HG03575 (cell line): Measurements from ENCODE around the gene FEV.

Source experiments
- ATAC-seq: cut with Tn5 transposase; IDR thresholded peaks from one replicate; pipeline ENCODE4 v1.9.1; 2021; ENCODE audit not compliant: unreplicated experiment, insufficient number of reproducible peaks, low FRiP score; ENCODE audit errors: extremely low read depth

FEV gene

DNA sequence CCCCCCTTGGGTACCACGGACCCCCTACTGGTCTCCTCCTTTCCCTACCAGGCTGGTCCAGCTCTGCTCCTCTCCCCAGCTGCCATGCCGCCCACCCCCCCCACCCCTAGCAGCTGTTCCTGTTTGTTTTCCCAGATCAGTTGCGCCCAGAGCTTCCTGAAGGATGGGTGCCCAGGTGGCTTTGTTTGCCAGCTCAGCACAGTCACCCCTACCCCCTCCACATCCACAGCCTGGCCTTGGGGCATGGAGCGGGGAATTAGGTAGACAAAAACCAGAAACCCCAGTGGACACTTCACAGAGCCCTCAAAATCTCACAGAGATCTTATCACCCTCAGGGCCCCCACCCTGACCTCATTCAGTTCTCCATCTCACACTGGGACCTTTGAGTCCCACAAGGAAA is 12.0 kb upstream of the FEV start:
- no peak for ATAC-seq

DNA sequence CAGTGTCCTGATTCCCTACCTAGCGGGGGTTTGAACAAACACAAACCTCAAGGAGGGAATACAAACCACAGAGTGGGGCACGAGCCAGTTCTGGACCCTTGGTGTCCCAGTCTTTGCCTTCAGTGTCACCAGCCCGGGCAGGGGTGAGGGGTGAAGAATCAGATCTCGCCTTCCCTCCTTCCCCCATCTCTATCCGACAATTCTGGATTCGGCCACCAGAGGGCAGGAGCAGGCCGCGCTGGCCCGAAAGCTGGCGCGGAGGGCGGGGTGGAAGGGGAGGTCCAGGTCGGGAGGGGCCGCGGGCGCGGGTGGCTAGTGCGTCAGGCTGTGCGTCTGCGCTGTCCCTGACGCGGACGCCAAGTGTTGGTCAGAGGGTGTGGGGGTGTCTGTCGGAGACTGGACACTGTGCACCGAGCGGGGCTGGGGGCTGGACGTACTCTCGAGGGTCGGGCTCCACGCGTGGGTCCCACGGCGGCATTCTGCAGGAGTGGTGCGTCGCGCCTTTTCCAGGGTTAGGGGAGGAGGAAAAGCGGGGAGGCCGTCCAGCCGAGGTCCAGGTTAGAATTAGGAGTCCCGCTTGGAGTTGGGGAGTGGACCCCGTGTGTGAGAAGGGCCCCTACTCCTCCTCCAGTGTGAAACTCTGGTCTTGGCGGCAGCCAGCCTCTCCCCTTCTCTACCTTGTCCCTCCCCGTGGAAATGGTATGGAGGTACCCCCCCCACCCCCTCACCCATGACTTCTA is 11.2 kb upstream of the FEV start:
- no peak for ATAC-seq

DNA sequence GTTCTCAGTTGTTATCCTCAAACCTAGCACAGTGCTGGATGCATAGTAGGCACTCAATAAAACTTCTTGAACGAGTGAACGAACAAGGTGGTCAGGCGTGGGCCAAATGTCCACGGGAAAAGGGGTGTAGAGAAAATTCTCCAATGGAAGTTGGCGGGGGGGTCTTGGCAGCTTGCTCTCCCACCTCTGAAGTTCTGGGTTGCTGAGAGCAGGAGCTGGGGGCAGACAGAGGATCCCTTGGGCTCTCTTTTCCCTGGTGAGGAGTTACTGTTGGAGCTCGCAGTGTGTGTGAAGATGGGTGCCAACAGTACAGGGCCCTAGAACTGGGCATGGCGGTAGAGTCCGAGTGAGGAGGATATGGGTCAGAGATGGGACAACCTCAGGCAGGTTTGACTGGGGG is 10.6 kb upstream of the FEV start:
- ATAC-seq, result no peak

DNA sequence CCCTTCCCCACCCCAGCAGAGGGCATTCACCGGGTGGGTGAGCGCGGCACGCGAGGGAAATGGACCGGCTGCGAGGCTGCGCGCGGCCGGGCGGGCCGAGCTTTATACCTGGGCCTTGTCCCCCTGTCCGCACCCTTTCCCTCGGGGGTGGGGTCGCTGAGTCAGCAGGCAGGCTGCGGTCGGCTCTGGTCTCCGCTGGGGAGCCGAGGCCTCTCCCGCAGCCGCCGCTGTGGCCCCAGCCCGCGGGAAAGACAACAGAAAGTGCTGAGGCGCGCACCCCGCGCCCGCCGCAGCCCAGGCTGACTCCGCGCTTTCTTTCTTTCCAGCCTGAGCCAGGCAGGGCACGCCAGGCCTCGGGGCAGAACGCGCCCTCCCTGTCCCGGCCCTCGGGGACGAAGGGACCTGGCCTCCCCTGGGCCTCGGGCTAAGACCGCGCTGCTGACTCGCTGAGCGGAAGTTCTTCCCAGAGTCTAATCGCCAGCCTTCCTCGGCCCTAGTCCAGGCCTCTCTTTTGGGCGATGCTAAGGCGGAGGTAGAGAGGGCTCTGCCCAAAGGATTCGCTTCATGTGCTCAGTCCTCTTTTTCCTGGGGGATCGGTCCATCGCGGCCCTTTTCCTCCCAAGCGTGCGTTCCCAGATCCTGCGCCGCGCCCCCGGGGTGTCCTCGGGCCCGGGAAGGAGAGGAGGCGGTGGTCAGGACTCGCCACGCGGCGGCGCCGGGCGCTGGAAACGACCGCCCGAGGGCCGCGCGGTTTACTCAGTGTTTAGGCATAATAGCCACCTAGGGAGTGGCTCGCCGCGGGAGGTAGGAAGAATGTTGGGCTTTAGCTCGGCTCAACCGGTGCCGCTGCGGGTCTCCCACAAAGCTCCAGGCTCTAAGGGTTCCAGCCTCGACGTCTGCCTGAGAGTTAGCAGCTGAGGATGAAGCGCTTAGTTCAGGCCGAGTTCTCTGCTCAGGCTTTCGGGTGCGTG is 8.6 kb upstream of the FEV start, which contains the start of gene CRYBA2:
Gene CRYBA2 (minus strand): TSS at position 78 of the 971 bp plus-strand sequence. CDS start 246 bp downstream, outside the sequence.
- ATAC-seq, result no peak

DNA sequence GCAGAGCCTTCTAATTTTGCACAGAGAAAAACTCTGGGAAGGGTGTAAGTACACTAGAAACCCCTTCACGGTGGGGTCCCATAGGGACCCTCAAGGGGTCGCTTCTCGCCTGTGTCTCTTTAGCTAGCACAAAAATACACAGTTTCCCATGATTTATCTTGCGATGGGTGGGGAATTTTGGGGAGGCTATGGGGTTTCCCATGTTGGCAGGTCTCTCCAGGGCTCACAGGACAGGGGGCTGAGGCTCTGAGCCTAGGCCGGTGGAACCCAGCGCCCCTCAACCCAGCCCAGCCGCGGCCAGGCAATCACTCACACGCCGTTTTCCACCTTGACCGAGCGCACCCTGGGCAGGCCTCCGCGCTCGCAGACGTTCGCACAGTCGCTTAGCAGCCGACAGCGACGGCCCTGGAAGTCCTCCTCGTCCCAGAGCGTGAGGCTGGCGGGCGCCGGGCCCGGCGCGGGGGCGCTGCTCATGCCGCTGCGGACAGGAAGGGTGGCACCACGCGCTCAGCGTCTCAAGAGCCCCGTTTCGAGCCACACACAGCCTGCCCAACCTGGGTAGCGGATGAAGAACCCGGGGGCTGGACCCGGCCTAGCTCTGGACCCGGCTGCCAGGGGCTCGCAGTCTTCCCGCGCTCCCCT is 7.8 kb upstream of the FEV start:
- no peak for ATAC-seq

DNA sequence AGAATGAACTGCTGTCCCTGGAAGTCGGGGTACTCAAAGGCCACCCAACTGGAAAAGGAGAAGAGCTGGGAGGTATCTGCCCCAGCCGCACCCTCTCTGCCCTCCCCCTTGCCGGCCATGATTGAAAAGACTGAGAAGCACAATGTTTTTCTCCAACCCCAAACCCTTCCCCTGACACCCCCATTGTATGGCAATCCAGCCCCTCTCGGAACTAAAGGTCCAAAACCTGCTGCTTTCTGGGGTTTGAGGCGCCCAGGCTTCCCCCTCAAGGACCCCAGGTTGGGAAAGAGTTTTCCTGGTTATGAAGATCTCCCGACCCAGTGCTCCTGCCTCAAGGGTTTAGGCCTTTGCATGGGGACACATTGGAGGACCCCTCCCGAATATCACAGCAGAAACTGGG is 7.2 kb upstream of the FEV start:
- ATAC-seq, result no peak

DNA sequence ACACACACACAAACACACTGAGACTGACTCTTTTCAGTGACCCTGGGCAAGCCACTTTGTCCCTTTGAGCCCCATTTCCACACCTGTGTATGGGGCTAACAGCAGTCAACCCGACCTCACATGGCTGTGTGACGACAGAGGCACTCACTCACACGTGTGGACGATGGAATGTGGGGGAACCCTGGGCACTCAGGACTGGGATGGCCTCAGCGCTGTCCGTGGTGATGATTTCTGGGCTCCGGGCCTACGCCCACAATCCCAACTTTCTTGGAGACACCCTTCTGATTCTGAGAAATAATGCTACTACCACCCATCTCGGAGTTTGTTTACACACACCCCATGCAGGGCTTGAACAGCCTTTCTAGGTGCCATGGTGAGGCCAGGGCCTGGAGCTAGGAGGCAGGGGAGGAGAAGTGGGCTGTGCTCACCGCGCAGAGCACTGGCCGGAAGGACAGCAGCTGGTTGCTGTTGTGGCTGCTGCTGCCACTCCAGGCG is 6.7 kb upstream of the FEV start:
- no peak for ATAC-seq

DNA sequence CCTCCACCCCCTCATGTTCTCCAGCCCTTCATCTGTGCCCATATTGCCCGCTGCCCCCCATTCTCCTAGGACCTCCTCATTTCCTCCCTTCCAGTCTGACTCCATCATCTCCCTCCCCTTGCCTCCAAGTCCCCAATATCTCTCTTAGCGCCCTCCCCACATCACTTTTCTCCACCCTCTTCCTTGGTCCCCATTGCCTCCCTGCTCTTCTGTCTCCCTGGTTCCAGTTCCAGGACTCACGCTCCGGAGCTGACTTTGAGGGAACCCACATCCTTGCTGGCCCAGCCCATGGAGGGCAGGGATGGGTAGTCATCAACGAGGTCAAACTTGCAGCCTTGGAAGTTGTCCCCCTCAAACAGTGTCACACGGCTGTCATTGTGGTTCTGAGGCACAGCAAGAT is 5.6 kb upstream of the FEV start:
- no peak for ATAC-seq

DNA sequence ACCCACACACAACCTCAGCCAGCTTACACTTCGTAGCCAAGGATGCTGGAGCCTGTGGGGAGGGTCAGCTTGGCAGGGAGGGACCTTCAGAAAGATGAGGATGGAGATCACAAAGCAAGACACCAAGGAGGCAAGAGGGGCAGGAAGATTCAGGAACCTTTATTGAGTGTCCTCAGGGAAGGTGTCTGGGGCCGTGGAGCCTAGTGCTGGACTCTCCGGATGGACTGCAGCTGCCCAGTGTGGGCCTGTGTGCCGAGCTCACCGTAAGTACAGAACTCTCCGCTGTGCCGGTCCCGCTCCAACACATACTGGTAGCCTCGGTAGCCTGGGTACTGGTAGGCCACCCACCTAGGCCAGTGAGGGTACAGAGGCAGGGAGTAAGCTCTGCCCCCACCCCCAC is 5.1 kb upstream of the FEV start:
- ATAC-seq, result no peak

DNA sequence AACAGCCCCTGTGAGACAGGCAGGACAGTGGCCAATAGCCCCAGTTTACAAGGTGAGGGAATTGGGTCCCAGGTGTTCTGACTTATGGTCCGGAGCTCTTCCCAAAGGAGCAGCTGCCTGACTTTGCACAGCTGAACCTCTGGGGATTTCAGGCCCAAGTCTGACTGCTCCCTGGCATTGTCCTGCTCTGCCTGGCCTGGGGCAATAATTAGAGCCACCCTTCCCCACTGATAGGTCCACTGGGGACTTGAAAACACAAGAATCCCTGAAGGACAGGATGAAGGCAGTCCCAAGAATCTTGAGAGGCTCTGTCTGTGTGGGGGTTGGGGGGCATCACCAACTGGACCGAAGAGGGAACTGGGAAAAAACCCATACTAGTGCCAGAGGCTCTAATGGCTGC is 3.7 kb upstream of the FEV start:
- no peak for ATAC-seq

DNA sequence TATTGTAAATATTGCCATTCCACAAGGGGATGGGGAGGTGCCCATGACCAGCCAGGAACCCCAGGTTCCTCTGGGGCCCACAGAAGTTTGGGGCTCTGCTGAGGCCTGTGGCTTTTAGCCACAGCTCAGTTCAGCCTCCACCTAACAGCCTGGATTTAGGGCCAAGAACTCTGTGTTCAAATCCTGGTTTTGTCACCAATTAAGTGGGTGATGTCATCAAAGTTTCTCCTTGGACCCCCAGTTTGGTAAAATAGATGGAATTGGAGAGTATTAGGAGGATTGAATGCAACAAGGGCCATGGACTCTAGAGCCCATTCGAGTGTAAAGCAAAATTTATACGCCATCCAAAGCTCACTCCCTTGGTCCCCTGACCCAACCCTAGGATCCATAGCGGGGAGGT is 3.2 kb upstream of the FEV start:
- ATAC-seq, result no peak

DNA sequence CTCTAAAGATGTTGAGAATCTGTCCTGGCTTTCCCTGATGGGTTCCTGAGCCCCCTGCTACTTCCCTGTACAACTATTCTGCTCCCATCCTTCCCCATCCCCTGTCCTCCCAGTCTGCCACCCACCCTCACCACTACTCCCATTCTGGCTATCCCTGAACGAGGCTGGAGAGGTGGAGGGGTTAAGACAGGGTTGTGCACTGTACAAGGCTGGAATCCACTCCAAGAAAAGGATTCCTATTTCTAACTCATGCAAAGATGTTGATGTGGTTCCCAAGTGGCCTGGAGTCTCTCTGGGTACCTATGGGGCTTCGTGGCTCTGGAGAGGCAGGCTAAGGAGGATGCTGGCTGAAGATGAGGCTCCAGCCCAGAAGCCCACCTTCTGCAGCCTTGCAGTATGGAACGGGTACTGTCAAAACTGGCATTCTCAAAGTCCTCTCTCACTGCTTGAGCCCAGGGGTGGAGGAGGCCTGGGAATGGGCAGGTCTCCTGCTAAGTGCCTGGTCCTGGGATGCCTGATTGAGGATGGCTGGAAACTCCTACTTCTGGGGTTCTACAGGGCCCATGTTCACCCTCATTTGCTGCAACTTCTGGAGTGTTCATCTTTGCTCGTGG is 1.3 kb upstream of the FEV start:
- no peak for ATAC-seq

DNA sequence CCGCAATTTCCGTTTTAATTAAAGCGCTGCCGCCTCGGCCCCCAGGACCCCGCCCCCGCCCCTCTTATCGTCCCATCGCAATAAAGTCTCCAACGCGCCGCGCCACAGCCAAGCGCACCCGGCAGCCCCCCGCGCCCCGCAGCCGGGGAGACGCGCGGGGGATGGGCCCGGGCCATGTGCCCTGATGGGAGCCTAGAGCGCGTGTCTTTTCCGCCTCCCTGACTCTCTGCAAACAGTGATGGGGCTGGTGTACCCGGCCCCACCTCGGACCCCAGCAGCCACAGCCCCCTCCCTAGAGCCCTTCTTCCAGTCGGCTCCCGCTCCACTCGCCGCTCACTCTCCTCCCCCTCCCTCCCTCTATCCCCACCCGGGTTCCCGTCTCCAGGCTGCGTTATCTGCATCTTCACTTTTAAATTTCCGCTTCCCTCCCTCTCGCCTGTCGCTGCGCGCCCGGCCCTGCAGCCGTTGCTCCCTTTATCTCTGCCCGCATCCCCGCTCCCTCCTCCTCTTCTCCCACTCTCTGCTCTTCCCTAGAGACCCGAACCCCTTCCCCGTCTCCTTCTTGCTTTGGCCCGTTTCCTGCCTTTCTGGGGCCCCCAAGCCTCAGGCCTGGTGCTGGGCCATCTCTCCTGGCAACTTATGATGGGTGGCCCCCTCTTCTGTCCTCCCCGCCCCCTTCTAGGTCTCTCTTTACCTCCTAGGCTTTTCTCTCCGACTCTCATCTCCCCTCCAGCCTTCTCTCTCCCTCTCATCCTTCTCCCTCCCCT is 524 bp upstream of the FEV start:
- ATAC-seq, result no peak

DNA sequence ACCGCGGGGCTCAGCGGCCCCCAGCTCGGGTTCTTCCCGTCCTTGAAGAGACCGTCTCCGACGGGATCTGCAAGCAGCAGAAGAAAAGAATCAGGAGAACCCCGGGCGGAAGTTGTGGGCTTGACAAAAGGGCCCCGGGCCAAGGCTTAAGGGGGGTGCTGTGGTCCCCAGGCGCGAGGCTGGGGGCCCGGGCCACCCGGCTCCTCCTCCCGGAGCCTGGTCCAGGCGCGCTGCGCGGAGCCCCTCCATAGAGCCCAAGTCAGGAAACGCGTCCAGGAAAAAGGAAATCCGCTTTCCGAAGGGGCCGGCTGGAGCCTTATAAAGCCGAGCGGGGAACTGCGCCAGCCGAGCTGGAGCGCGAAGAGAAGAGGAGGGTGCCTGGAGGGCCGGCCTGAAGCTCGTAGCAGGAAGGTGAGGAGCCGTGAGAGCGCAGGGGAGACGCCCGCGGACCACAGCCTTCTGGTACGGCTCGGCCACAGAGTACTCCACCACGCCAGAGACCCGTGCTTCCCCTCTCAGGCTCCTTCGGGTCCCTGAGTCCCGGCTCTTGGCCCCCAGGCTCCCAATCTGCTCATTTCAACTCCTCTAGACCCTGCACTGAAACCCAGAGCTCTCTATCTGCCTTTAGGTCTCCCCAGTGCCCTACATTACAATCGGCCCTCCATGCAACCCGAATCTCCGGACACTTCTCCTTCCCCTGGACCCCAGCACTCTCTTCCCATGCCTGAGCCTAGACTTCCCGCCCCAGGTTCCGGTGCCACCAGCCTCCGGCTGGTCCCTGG is 554 bp downstream of the FEV start:
- no peak for ATAC-seq

DNA sequence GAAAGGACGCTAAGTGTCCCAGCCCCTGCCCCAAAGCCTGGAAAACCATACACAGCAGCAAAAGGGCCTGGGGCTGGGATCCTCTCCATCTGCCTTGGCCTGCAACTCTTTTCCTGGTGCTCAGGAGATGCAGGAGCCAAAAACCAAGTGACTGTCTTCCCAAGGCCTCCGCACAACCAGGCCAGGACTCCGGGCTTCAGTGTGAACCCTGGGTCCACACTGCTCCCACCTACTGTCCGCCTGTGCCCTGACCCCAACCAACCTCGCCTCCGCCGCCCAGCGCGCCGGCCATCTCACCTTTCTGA is 1.1 kb downstream of the FEV start:
- ATAC-seq, result no peak

DNA sequence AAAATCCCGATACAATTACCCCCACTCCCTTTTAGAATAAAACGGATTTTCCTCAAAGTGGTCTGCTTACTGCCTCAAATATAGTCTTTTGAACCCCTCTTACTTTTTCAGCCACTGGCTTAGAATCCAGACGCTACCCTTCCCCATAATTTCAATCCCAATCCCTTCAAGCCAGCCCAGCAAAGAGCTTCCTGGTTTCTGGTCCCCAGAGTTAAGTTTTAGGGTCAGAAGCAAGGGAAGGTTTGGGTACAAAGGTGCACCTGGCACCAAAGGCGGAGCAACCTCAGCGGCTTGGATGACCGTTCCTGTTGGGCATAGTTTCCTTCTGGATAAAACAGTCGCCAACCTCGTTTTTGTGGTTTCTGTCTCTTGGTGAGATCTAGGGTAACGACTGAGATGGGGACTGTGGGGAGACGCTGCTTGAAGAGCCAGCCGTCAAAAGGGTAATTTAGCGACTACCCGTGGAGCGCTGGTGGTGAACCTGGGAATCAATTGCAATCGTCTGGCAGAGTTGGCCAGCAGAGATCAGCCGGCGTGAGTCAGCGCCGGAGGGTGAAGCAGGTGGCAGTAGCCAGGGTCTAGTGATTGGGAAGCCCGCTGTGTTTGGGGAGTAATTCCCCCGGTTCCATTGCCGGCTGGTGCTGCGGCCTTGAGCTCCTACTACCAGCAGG is 1.6 kb downstream of the FEV start:
- ATAC-seq, result no peak

DNA sequence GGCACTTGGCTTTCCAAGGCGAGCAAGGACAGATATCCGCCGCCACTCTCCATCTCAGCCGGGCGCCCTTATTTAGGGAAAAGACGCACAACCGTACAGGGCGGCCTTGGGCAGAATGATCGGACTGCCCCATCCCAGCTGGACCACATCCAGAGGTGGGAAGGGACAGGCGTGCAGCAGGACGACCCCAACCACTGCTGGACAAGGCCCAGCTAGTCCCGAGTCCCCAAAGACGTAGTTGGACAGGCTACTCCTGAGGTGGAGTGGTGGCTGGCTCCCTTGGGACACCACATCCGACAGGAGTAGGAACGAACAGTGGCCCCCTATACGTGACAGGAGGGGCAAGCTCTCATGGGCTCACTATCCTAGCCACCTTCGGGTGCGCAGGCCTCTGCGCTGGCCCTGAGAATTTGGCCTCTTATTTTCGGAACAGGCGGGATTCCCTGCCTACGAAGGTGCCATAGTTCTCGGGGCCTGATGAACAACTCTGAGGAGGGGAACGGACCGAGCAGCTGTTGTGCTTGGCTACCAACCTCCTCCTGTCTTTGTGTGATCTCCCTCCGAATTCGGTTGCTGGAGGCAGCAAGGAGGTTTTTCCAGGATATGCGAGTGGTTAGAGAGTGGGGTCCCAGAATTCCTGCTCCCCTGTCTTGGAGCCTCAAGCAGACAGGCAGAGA is 2.3 kb downstream of the FEV start:
- no peak for ATAC-seq
